Mucosa of rectum (tissue), 2 donors: ENCODE measurements around the gene SMIM35.

Experiments
- H3K27ac ChIP-seq, 2 donors: one replicate each; pipeline ENCODE4 v1.7.0; 2013; ENCODE audit warnings: inconsistent platforms in 2 of 2, low read depth in 2 of 2, low read length in 2 of 2
- H3K27me3 ChIP-seq, 2 donors: one replicate each; pipeline ENCODE4 v1.7.0; 2013; ENCODE audit warnings: low read length in 2 of 2; ENCODE audit not compliant: control insufficient read depth in 2 of 2, insufficient read depth in 2 of 2
- H3K36me3 ChIP-seq, 2 donors: one replicate each; pipeline ENCODE4 v1.7.0; 2013; ENCODE audit warnings: low read length in 2 of 2; ENCODE audit not compliant: control insufficient read depth in 2 of 2, insufficient read depth in 2 of 2
- H3K4me1 ChIP-seq, 2 donors: one replicate each; pipeline ENCODE4 v1.7.0; 2013; ENCODE audit warnings: low read length in 2 of 2, mild to moderate bottlenecking in 1 of 2; ENCODE audit not compliant: control insufficient read depth in 2 of 2, insufficient read depth in 2 of 2
- H3K4me3 ChIP-seq, 2 donors: one replicate each; pipeline ENCODE4 v1.7.0; 2013; ENCODE audit warnings: low read length in 2 of 2
- H3K9ac ChIP-seq, 2 donors: one replicate each; pipeline ENCODE4 v1.7.0; 2013; ENCODE audit warnings: low read length in 2 of 2, low read depth in 1 of 2, mild to moderate bottlenecking in 1 of 2
- H3K9me3 ChIP-seq, 2 donors: one replicate each; pipeline ENCODE4 v1.7.0; 2013; ENCODE audit warnings: low read length in 2 of 2; ENCODE audit not compliant: control insufficient read depth in 2 of 2
- donor health status: healthy.
- donor health status: Normal muscosa, but diverticular disease.

Gene SMIM35

GRCh38 chr11:118109231-118109630 lies 22.5 kb upstream of the SMIM35 start:
- H3K9me3 ChIP-seq: no peaks in the 10 kb centered on the region
- peaks cover 2 to 7% of the 10 kb centered on the region in 2 donors for H3K4me1 ChIP-seq
- H3K9ac ChIP-seq: no peak overlapping the region
- no peak overlapping the region for H3K4me3 ChIP-seq
- no peaks in the 10 kb centered on the region for H3K27me3 ChIP-seq
- H3K36me3 ChIP-seq: peaks cover 57 to 61% of the 10 kb centered on the region in 2 donors
- H3K27ac ChIP-seq: no peak overlapping the region

GRCh38 chr11:118108513-118108912 lies 21.8 kb upstream of the SMIM35 start:
- H3K36me3 ChIP-seq: peaks cover 58 to 59% of the 10 kb centered on the region in 2 donors
- H3K9ac ChIP-seq: no peak overlapping the region
- no peaks in the 10 kb centered on the region for H3K9me3 ChIP-seq
- H3K4me3 ChIP-seq: no peak overlapping the region
- no peaks in the 10 kb centered on the region for H3K27me3 ChIP-seq
- H3K4me1 ChIP-seq: peaks cover 2 to 7% of the 10 kb centered on the region in 2 donors
- no peak overlapping the region for H3K27ac ChIP-seq

GRCh38 chr11:118106789-118107335 lies 20.1 kb upstream of the SMIM35 start:
- Histone ChIP-seq H3K9ac (no peak overlapping the region), H3K27me3 (no peaks in the 10 kb centered on the region), H3K4me1 (peaks cover 2 to 7% of the 10 kb centered on the region in 2 donors), H3K4me3 (no peak overlapping the region), H3K36me3 (peaks cover 54% of the 10 kb centered on the region in 2 donors), H3K27ac (no peak overlapping the region), H3K9me3 (no peaks in the 10 kb centered on the region)

GRCh38 chr11:118105657-118106305 lies 19.0 kb upstream of the SMIM35 start:
- no peak overlapping the region for H3K27ac ChIP-seq
- peaks cover 54 to 56% of the 10 kb centered on the region in 2 donors for H3K36me3 ChIP-seq
- no peaks in the 10 kb centered on the region for H3K27me3 ChIP-seq
- no peak overlapping the region for H3K9ac ChIP-seq
- H3K9me3 ChIP-seq: no peaks in the 10 kb centered on the region
- peaks cover 0 to 3% of the 10 kb centered on the region in 2 donors for H3K4me1 ChIP-seq
- no peak overlapping the region for H3K4me3 ChIP-seq

- Histone ChIP-seq H3K27ac (no peak overlapping the region), H3K27me3 (no peaks in the 10 kb centered on the region), H3K4me1 (no peaks in the 10 kb centered on the region), H3K36me3 (peaks cover 60 to 64% of the 10 kb centered on the region in 2 donors), H3K4me3 (no peak overlapping the region), H3K9me3 (no peaks in the 10 kb centered on the region), H3K9ac (no peak overlapping the region)
These were observed 17.7 kb upstream of the SMIM35 start for GRCh38 chr11:118104491-118104890.

- Histone ChIP-seq H3K9me3 (no peaks in the 10 kb centered on the region), H3K27me3 (no peaks in the 10 kb centered on the region), H3K36me3 (peaks cover 54 to 57% of the 10 kb centered on the region in 2 donors)
These were observed 16.0 kb upstream of the SMIM35 start for GRCh38 chr11:118102721-118103261.

GRCh38 chr11:118100691-118101232 lies 14.0 kb upstream of the SMIM35 start:
- Histone ChIP-seq H3K4me3 (no peak overlapping the region), H3K9ac (no peak overlapping the region), H3K36me3 (peaks cover 50 to 51% of the 10 kb centered on the region in 2 donors), H3K27me3 (no peaks in the 10 kb centered on the region), H3K27ac (no peak overlapping the region), H3K4me1 (no peaks in the 10 kb centered on the region), H3K9me3 (no peaks in the 10 kb centered on the region)

More at GRCh38 chr11:118102721-118103261, 16.0 kb upstream of the SMIM35 start:
- Histone ChIP-seq H3K4me1 (no peaks in the 10 kb centered on the region), H3K9ac (no peak overlapping the region), H3K27ac (no peak overlapping the region), H3K4me3 (no peak overlapping the region)

- H3K9ac ChIP-seq: no peak overlapping the region
- no peak overlapping the region for H3K4me3 ChIP-seq
- peaks cover 50 to 53% of the 10 kb centered on the region in 2 donors for H3K36me3 ChIP-seq
- H3K4me1 ChIP-seq: no peaks in the 10 kb centered on the region
- no peak overlapping the region for H3K27ac ChIP-seq
- H3K27me3 ChIP-seq: no peaks in the 10 kb centered on the region
- no peaks in the 10 kb centered on the region for H3K9me3 ChIP-seq
These were observed 13.2 kb upstream of the SMIM35 start for GRCh38 chr11:118099838-118100556.

GRCh38 chr11:118098996-118099837 lies 12.5 kb upstream of the SMIM35 start:
- Histone ChIP-seq H3K4me3 (no peak overlapping the region), H3K9ac (no peak overlapping the region), H3K36me3 (peaks cover 45 to 51% of the 10 kb centered on the region in 2 donors), H3K27me3 (no peaks in the 10 kb centered on the region), H3K4me1 (no peaks in the 10 kb centered on the region), H3K27ac (no peak overlapping the region), H3K9me3 (no peaks in the 10 kb centered on the region)
